Neural cell (in vitro differentiated cells): Measurements from ENCODE around the gene MPO. TPM values are rescaled to one million over a fixed set of nuclear protein-coding genes. Genes with fewer than 3 reads are reported as not detected.

Source experiments
- H2AFZ ChIP-seq: fragments of 200-600, 300-800 bp; sonication (generic), shearing (Covaris generic); 2 replicates; pipeline ENCODE4 v1.6.0; 2014; ENCODE audit warnings: low read depth, mild to moderate bottlenecking, antibody characterized with exemption, low read length, moderate library complexity
- H3F3A ChIP-seq: fragments of 200-600 bp; shearing (Covaris generic); 2 replicates; pipeline ENCODE4 v1.6.1; 2016; ENCODE audit warnings: mild to moderate bottlenecking, moderate library complexity, mixed read lengths, antibody characterized with exemption, low read length; ENCODE audit not compliant: insufficient read depth, poor library complexity, severe bottlenecking
- H3K27ac ChIP-seq: fragments of 200-600, 300-800 bp; sonication (generic), shearing (Covaris generic); 2 replicates; pipeline ENCODE4 v1.5.1; 2014; ENCODE audit warnings: mild to moderate bottlenecking, low read length, moderate library complexity
- H3K27me3 ChIP-seq: fragments of 300-800, 200-600 bp; sonication (generic), shearing (Covaris generic); 2 replicates; pipeline ENCODE4 v1.6.0; 2014; ENCODE audit warnings: mild to moderate bottlenecking, low read depth, low read length, moderate library complexity; ENCODE audit not compliant: insufficient read depth
- H3K36me3 ChIP-seq: fragments of 300-800, 200-600 bp; sonication (generic), shearing (Covaris generic); 2 replicates; pipeline ENCODE4 v1.5.1; 2014; ENCODE audit warnings: mild to moderate bottlenecking, antibody characterized with exemption, low read length, moderate library complexity; ENCODE audit not compliant: insufficient read depth
- H3K4me2 ChIP-seq: fragments of 300-800, 200-600 bp; sonication (generic), shearing (Covaris generic); 2 replicates; pipeline ENCODE4 v1.6.0; 2014; ENCODE audit warnings: mild to moderate bottlenecking, low read length
- H3K4me3 ChIP-seq: fragments of 300-800, 200-600 bp; sonication (generic), shearing (Covaris generic); 2 replicates; pipeline ENCODE4 v1.5.1; 2014; ENCODE audit warnings: mild to moderate bottlenecking, low read length, moderate library complexity
- H3K79me2 ChIP-seq: fragments of 200-600 bp; shearing (Covaris generic); replicated peaks from 2 replicates; pipeline ENCODE4 v1.6.0; 2014; ENCODE audit warnings: mild to moderate bottlenecking, low read length, moderate library complexity; ENCODE audit not compliant: insufficient read depth
- H3K9ac ChIP-seq: fragments of 300-800, 200-600 bp; sonication (generic), shearing (Covaris generic); 2 replicates; pipeline ENCODE4 v1.6.1; 2016; ENCODE audit warnings: mild to moderate bottlenecking, low read length, mixed read lengths
- H3K9me2 ChIP-seq: fragments of 200-600 bp; shearing (Covaris generic); 2 replicates; pipeline ENCODE4 v1.6.1; 2016; ENCODE audit warnings: mild to moderate bottlenecking, low read length, mixed read lengths; ENCODE audit not compliant: insufficient read depth
- H3K9me3 ChIP-seq: fragments of 200-600, 300-800 bp; sonication (generic), shearing (Covaris generic); 2 replicates; pipeline ENCODE4 v1.6.1; 2016; ENCODE audit warnings: mild to moderate bottlenecking, mixed run types, low read length, moderate library complexity, mixed read lengths
- H4K20me1 ChIP-seq: fragments of 200-600 bp; shearing (Covaris generic); 2 replicates; pipeline ENCODE4 v1.6.1; 2016; ENCODE audit warnings: mild to moderate bottlenecking, mixed run types; ENCODE audit not compliant: insufficient read depth
- CTCF ChIP-seq: fragments of 450-650 bp; IDR thresholded peaks from 2 replicates; pipeline ENCODE4 v1.5.1; 2014; ENCODE audit warnings: antibody characterized with exemption, mild to moderate bottlenecking, moderate library complexity; ENCODE audit not compliant: poor library complexity, severe bottlenecking
- EP300 ChIP-seq: fragments of 450-650 bp; conservative IDR thresholded peaks from 2 replicates; pipeline ENCODE4 v1.6.1; 2014; ENCODE audit warnings: antibody characterized with exemption, mild to moderate bottlenecking, moderate library complexity; ENCODE audit not compliant: poor library complexity, severe bottlenecking
- EZH2 ChIP-seq: fragments of 200-600, 300-800 bp; shearing (Covaris generic), sonication (generic); IDR thresholded peaks from 2 replicates; pipeline ENCODE4 v1.6.1; 2014; ENCODE audit warnings: antibody characterized with exemption, low read length, borderline replicate concordance, mild to moderate bottlenecking; ENCODE audit not compliant: insufficient read depth, poor library complexity, severe bottlenecking
- MXI1 ChIP-seq: fragments of 450-650 bp; conservative IDR thresholded peaks from 2 replicates; pipeline ENCODE4 v1.6.1; 2014; ENCODE audit warnings: antibody characterized with exemption, mild to moderate bottlenecking; ENCODE audit not compliant: poor library complexity, severe bottlenecking
- POLR2AphosphoS5 ChIP-seq: IDR thresholded peaks from 2 replicates; pipeline ENCODE4 v1.6.1; 2012
- RAD21 ChIP-seq: fragments of 450-650 bp; conservative IDR thresholded peaks from 2 replicates; pipeline ENCODE4 v1.6.1; 2014; ENCODE audit warnings: antibody characterized with exemption, mild to moderate bottlenecking, moderate library complexity
- REST ChIP-seq: IDR thresholded peaks from 2 replicates; pipeline ENCODE4 v1.6.1; 2012; ENCODE audit warnings: borderline replicate concordance
- SMC3 ChIP-seq: fragments of 450-650 bp; conservative IDR thresholded peaks from 2 replicates; pipeline ENCODE4 v1.6.1; 2014; ENCODE audit warnings: antibody characterized with exemption, mild to moderate bottlenecking, moderate library complexity; ENCODE audit not compliant: poor library complexity
- TAF1 ChIP-seq: IDR thresholded peaks from 2 replicates; pipeline ENCODE4 v1.6.1; 2012; ENCODE audit warnings: low read depth
- polyA plus RNA-seq: library from polyadenylated mRNA; depleted of rRNA; stranded (reverse); fragments of >200 nt; gene quantifications from 2 replicates; pipeline ENCODE4 v1.2.3, GENCODE V29; 2014

MPO gene
- polyA plus RNA-seq, 1 donor from 2014 or later, result not detected

DNA sequence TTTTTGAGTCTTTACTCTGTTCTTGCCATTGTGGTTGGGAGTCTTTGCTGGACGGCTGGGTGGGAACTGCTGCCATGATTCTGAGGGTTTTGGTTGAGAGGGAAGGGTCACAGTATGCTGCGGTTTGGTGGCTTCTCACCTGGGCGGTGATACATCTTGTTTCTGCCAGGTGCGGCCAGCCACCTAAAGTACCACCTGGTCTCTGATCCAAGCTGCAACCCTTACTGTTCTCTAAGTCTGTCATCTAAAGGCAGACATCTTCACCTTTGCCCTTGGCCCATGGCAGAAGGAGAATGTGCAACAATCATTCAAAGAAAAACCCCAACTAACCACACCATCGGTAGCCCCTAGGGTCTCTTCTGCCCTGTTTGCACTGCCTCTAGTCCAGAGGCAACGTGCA lies 19.6 kb upstream of the MPO start:
- H3K27me3 ChIP-seq, result no peaks in the 10 kb centered on the region
- no peak overlapping the region for H3K9ac ChIP-seq
- TF ChIP-seq RAD21 (no peak), EZH2 (no peak), MXI1 (no peak), TAF1 (no peak), CTCF (no peak), POLR2AphosphoS5 (no peak), EP300 (no peak), REST (no peak), SMC3 (no peak)
- H4K20me1 ChIP-seq, result no peaks in the 10 kb centered on the region
- no peak overlapping the region for H2AFZ ChIP-seq
- no peaks in the 10 kb centered on the region for H3F3A ChIP-seq
- H3K36me3 ChIP-seq, result no peaks in the 10 kb centered on the region
- no peak overlapping the region for H3K4me3 ChIP-seq
- no peak overlapping the region for H3K27ac ChIP-seq
- no peak overlapping the region for H3K4me2 ChIP-seq
- no peaks in the 10 kb centered on the region for H3K79me2 ChIP-seq
- no peaks in the 10 kb centered on the region for H3K9me3 ChIP-seq
- H3K9me2 ChIP-seq, result no peaks in the 10 kb centered on the region

GRCh38 chr17:58294034-58294433 lies 13.3 kb upstream of the MPO start:
- H3K9ac ChIP-seq, result no peak overlapping the region
- no peaks in the 10 kb centered on the region for H4K20me1 ChIP-seq
- TF ChIP-seq EZH2, result no peak
- TF ChIP-seq SMC3, result no peak
- TF ChIP-seq POLR2AphosphoS5, result no peak
- no peaks in the 10 kb centered on the region for H3K36me3 ChIP-seq
- no peaks in the 10 kb centered on the region for H3F3A ChIP-seq
- no peaks in the 10 kb centered on the region for H3K9me2 ChIP-seq
- H3K27me3 ChIP-seq, result no peaks in the 10 kb centered on the region
- no peaks in the 10 kb centered on the region for H3K9me3 ChIP-seq
- H3K4me3 ChIP-seq, result no peak overlapping the region
- no peak overlapping the region for H3K27ac ChIP-seq
- no peak overlapping the region for H2AFZ ChIP-seq
- no peaks in the 10 kb centered on the region for H3K79me2 ChIP-seq
- no peak overlapping the region for H3K4me2 ChIP-seq

DNA sequence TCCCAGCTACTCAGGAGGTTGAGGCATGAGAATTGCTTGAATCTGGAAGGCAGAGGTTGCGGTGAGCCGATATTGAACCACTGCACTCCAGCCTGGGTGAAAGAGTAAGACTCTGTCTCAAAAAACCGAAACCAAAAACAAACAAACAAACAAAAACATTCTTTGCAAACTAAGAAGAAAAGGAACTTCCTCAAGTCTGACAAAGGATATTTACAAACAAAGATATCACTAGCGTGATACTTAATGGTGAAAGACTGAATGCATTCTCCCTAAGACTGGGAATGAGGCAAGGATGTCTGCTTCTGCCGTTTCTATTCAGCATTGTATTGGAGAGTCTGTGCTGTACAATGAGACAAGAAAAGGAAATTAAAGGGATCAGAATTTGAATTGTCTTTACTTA lies 10.5 kb upstream of the MPO start:
- Histone ChIP-seq H3K9me2 (no peaks in the 10 kb centered on the region), H4K20me1 (no peaks in the 10 kb centered on the region), H3K4me2 (no peak overlapping the region), H3K27me3 (no peaks in the 10 kb centered on the region), H3K36me3 (no peaks in the 10 kb centered on the region), H3K27ac (no peak overlapping the region), H3K79me2 (no peaks in the 10 kb centered on the region), H3K4me3 (no peak overlapping the region), H3K9ac (no peak overlapping the region), H2AFZ (no peak overlapping the region), H3F3A (no peaks in the 10 kb centered on the region), H3K9me3 (no peaks in the 10 kb centered on the region)
- TF ChIP-seq TAF1, result no peak
- TF ChIP-seq MXI1, result no peak
- no peak for TF ChIP-seq EZH2
- no peak for TF ChIP-seq REST
- TF ChIP-seq POLR2AphosphoS5, result no peak
- no peak for TF ChIP-seq RAD21
- no peak for TF ChIP-seq CTCF
- no peak for TF ChIP-seq SMC3
- TF ChIP-seq EP300, result no peak
